OCI-LY1 (cell line): ENCODE data around the gene SFRP2.

ENCODE experiments used
- H2AFZ ChIP-seq: fragments of 200-600 bp; sonication (generic), shearing (Covaris generic); 2 replicates; pipeline ENCODE4 v1.6.0; 2014; ENCODE audit warnings: antibody characterized with exemption, mild to moderate bottlenecking, low read length
- H3F3A ChIP-seq: fragments of 200-600 bp; sonication (generic), shearing (Covaris generic); 2 replicates; pipeline ENCODE4 v1.6.0; 2014; ENCODE audit warnings: mild to moderate bottlenecking, antibody characterized with exemption, low read length, moderate library complexity; ENCODE audit not compliant: insufficient read depth
- H3K27ac ChIP-seq: fragments of 200-600 bp; sonication (generic); 2 replicates; pipeline ENCODE4 v1.5.1; 2014; ENCODE audit warnings: low read length, mixed run types, mild to moderate bottlenecking, low read depth; ENCODE audit not compliant: poor library complexity, severe bottlenecking
- H3K27me3 ChIP-seq: fragments of 200-600 bp; sonication (generic); 2 replicates; pipeline ENCODE4 v1.6.0; 2014; ENCODE audit warnings: antibody characterized with exemption, mild to moderate bottlenecking, low read length, moderate library complexity; ENCODE audit not compliant: insufficient read depth
- H3K36me3 ChIP-seq: fragments of 200-600 bp; sonication (generic); 2 replicates; pipeline ENCODE4 v1.6.1; 2014; ENCODE audit warnings: mild to moderate bottlenecking, antibody characterized with exemption, low read length, moderate library complexity, mixed read lengths; ENCODE audit not compliant: insufficient read depth
- H3K4me1 ChIP-seq: fragments of 200-600 bp; sonication (generic); 2 replicates; pipeline ENCODE4 v1.5.1; 2014; ENCODE audit warnings: mild to moderate bottlenecking, low read length, moderate library complexity; ENCODE audit not compliant: insufficient read depth, severe bottlenecking
- H3K4me2 ChIP-seq: fragments of 200-600 bp; sonication (generic), shearing (Covaris generic); 2 replicates; pipeline ENCODE4 v1.6.1; 2014; ENCODE audit warnings: low read length
- H3K4me3 ChIP-seq: fragments of 200-600 bp; sonication (generic); 2 replicates; pipeline ENCODE4 v1.5.1; 2014; ENCODE audit warnings: low read length, low read depth, mild to moderate bottlenecking, mixed read lengths; ENCODE audit not compliant: poor library complexity, severe bottlenecking
- H3K79me2 ChIP-seq: fragments of 200-600 bp; shearing (Covaris generic); 2 replicates; pipeline ENCODE4 v1.6.1; 2016; ENCODE audit warnings: mixed run types, low read length, mixed read lengths; ENCODE audit not compliant: insufficient read depth
- H3K9ac ChIP-seq: fragments of 200-600 bp; sonication (generic), shearing (Covaris generic); 2 replicates; pipeline ENCODE4 v1.6.1; 2014; ENCODE audit warnings: mild to moderate bottlenecking, low read length, mixed read lengths
- H3K9me2 ChIP-seq: fragments of 200-600 bp; sonication (generic), shearing (Covaris generic); 2 replicates; pipeline ENCODE4 v1.6.1; 2014; ENCODE audit warnings: low read depth, mild to moderate bottlenecking, low read length, mixed read lengths
- H3K9me3 ChIP-seq: fragments of 200-600 bp; shearing (Covaris generic); 2 replicates; pipeline ENCODE4 v1.6.1; 2014; ENCODE audit warnings: low read length, mixed read lengths
- H4K20me1 ChIP-seq: fragments of 200-600 bp; sonication (generic), shearing (Covaris generic); 2 replicates; pipeline ENCODE4 v1.6.0; 2016; ENCODE audit warnings: mild to moderate bottlenecking, low read length; ENCODE audit not compliant: insufficient read depth
- EZH2 ChIP-seq: fragments of 200-600 bp; sonication (generic), shearing (Covaris generic); IDR thresholded peaks from 2 replicates; pipeline ENCODE4 v1.8.0; 2017; ENCODE audit warnings: borderline replicate concordance, mixed run types, mild to moderate bottlenecking, antibody characterized with exemption, low read length, moderate library complexity, mixed read lengths
- TF ChIP-seq, protein P1 (sequence below): fragments of 200-600 bp; sonication (generic), shearing (Covaris generic); IDR thresholded peaks from 2 replicates; pipeline ENCODE4 v1.5.1; 2017; ENCODE audit warnings: mild to moderate bottlenecking, antibody characterized with exemption, low read length, moderate library complexity, mixed read lengths

SFRP2 gene

GRCh38 chr4:153822316-153822715 lies 33.4 kb upstream of the SFRP2 start:
- no peak overlapping the region for H3K9ac ChIP-seq
- no peaks in the 10 kb centered on the region for H3F3A ChIP-seq
- no peaks in the 10 kb centered on the region for H3K79me2 ChIP-seq
- TF ChIP-seq EZH2: no peak
- TF ChIP-seq, protein P1, sequence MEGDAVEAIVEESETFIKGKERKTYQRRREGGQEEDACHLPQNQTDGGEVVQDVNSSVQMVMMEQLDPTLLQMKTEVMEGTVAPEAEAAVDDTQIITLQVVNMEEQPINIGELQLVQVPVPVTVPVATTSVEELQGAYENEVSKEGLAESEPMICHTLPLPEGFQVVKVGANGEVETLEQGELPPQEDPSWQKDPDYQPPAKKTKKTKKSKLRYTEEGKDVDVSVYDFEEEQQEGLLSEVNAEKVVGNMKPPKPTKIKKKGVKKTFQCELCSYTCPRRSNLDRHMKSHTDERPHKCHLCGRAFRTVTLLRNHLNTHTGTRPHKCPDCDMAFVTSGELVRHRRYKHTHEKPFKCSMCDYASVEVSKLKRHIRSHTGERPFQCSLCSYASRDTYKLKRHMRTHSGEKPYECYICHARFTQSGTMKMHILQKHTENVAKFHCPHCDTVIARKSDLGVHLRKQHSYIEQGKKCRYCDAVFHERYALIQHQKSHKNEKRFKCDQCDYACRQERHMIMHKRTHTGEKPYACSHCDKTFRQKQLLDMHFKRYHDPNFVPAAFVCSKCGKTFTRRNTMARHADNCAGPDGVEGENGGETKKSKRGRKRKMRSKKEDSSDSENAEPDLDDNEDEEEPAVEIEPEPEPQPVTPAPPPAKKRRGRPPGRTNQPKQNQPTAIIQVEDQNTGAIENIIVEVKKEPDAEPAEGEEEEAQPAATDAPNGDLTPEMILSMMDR: no peak
- no peaks in the 10 kb centered on the region for H3K4me1 ChIP-seq
- H3K4me2 ChIP-seq: no peak overlapping the region
- H3K36me3 ChIP-seq: no peaks in the 10 kb centered on the region
- no peaks in the 10 kb centered on the region for H3K27me3 ChIP-seq
- no peaks in the 10 kb centered on the region for H3K9me3 ChIP-seq
- H4K20me1 ChIP-seq: no peaks in the 10 kb centered on the region
- H2AFZ ChIP-seq: no peak overlapping the region
- H3K9me2 ChIP-seq: no peaks in the 10 kb centered on the region
- no peak overlapping the region for H3K27ac ChIP-seq
- H3K4me3 ChIP-seq: no peak overlapping the region

DNA sequence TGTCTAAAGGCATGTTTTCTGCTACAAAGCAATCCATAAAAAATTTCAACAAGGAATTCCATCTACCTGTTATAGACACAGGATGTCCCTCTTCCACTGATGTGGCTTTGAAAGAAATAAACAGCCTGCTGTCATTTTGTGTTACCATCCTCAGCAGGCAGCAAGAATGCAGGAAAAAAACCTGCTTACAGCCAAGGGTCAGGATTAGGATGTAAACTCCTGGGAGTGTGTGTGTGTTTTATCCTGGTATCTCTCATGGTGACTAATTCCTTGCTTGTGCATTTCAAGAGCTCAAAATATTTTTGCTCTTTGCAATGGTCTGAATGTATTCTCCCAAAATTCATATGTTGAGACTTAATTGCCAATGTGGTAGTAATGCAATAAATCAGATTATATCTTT lies 28.6 kb upstream of the SFRP2 start:
- Histone ChIP-seq H3K4me3 (no peak overlapping the region), H3K4me2 (no peak overlapping the region), H3K79me2 (no peaks in the 10 kb centered on the region), H3K9ac (no peak overlapping the region), H3K27ac (no peak overlapping the region), H3K27me3 (no peaks in the 10 kb centered on the region), H3K36me3 (no peaks in the 10 kb centered on the region), H3K9me3 (no peaks in the 10 kb centered on the region), H3F3A (no peaks in the 10 kb centered on the region), H3K4me1 (no peaks in the 10 kb centered on the region), H2AFZ (no peak overlapping the region), H4K20me1 (no peaks in the 10 kb centered on the region), H3K9me2 (no peaks in the 10 kb centered on the region)
- TF ChIP-seq, protein P1: no peak
- TF ChIP-seq EZH2: no peak

DNA sequence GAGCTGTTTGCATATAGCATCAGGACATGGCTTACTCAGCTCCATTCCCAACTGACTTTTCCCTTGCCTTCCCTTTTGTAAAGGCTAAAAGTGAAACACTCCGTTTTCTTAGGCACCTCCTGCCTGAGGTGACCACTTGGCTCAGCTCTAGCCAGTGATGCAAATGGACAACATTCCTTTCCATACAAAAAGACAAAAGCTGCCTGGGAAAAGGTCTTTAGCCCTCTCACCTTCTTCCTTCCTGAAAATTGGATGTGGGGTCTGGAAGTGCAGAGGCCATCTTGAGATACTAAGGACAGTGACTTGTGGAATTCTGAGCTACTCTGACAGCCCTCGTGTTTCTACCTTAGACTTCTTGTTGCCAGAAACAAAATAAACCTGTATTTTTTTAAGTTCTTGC lies 27.7 kb upstream of the SFRP2 start:
- Histone ChIP-seq H3K79me2 (no peaks in the 10 kb centered on the region), H3K27me3 (no peaks in the 10 kb centered on the region), H3K4me1 (no peaks in the 10 kb centered on the region), H2AFZ (no peak overlapping the region), H3K9me2 (no peaks in the 10 kb centered on the region), H4K20me1 (no peaks in the 10 kb centered on the region), H3K27ac (no peak overlapping the region), H3F3A (no peaks in the 10 kb centered on the region), H3K4me2 (no peak overlapping the region), H3K9ac (no peak overlapping the region), H3K36me3 (no peaks in the 10 kb centered on the region), H3K4me3 (no peak overlapping the region), H3K9me3 (no peaks in the 10 kb centered on the region)
- TF ChIP-seq, protein P1: no peak
- TF ChIP-seq EZH2: no peak
